Panc1 (cell line): ENCODE measurements around the gene HEBP2. TPM values are rescaled to one million over a fixed set of nuclear protein-coding genes. Genes with fewer than 3 reads are reported as not detected.

Experiments
- ATAC-seq: fragments of 200-7000 bp; cut with Tn5 transposase; 2 replicates; pipeline ENCODE4 v1.9.1; 2020; ENCODE audit warnings: mild to moderate bottlenecking, moderate library complexity
- BruUV-seq: library from RNA; stranded (reverse); fragments of 400-500 nt; replicated peaks from 2 replicates; lab custom pipeline; 2021; lab: Mats Ljungman, UMichigan
- CTCF ChIA-PET: fragments of 300-600 bp; sonication (Branson Sonifier 250); formaldehyde crosslinking; loops from one replicate; lab custom pipeline; 2022; ENCODE audit warnings: antibody characterized with exemption; lab: Charles Lee
- POLR2A ChIA-PET: fragments of 300-600 bp; sonication (Branson Sonifier 250); formaldehyde crosslinking; loops from one replicate; lab custom pipeline; 2022; ENCODE audit warnings: antibody characterized with exemption; lab: Charles Lee
- DNase-seq: peaks from one replicate; pipeline ENCODE4 v3.0.0-alpha.2; 2010; ENCODE audit warnings: low read depth, low spot score
- H3K27ac ChIP-seq: 2 replicates; pipeline ENCODE4 v1.5.1; 2011; ENCODE audit warnings: mild to moderate bottlenecking, low read length, inconsistent platforms
- H3K27me3 ChIP-seq: fragments of 200-500 bp; sonication (Bioruptor generic); 2 replicates; pipeline ENCODE4 v1.6.0; 2014; ENCODE audit warnings: low read length, inconsistent platforms; ENCODE audit not compliant: control insufficient read depth, insufficient read depth
- H3K36me3 ChIP-seq: fragments of 200-500 bp; sonication (Bioruptor generic); 2 replicates; pipeline ENCODE4 v1.5.1; 2014; ENCODE audit warnings: inconsistent platforms, mild to moderate bottlenecking, low read length, moderate library complexity; ENCODE audit not compliant: control insufficient read depth, insufficient read depth
- H3K4me1 ChIP-seq: 2 replicates; pipeline ENCODE4 v1.5.1; 2011; ENCODE audit warnings: inconsistent platforms, mild to moderate bottlenecking, low read length, moderate library complexity; ENCODE audit not compliant: control insufficient read depth, insufficient read depth
- H3K4me3 ChIP-seq, 2 experiments: 2 replicates each; pipeline ENCODE4 v1.5.1; 2011 to 2012; ENCODE audit warnings: low read depth in 2 of 2, low read length in 2 of 2, mild to moderate bottlenecking in 2 of 2, inconsistent platforms in 1 of 2, moderate library complexity in 1 of 2
- H3K9me3 ChIP-seq: fragments of 200-500 bp; sonication (Bioruptor generic); 2 replicates; pipeline ENCODE4 v1.5.1; 2014; ENCODE audit warnings: low read depth, mild to moderate bottlenecking, inconsistent platforms, low read length, moderate library complexity; ENCODE audit not compliant: control insufficient read depth, insufficient read depth
- CTCF ChIP-seq: fragments of 450-650 bp; IDR thresholded peaks from 2 replicates; pipeline ENCODE4 v1.5.1; 2017; ENCODE audit warnings: mild to moderate bottlenecking
- POLR2AphosphoS5 ChIP-seq: IDR thresholded peaks from 2 replicates; pipeline ENCODE4 v1.6.1; 2012; ENCODE audit warnings: mild to moderate bottlenecking, low read depth, low read length, moderate library complexity
- SIN3A ChIP-seq: IDR thresholded peaks from 2 replicates; pipeline ENCODE4 v1.6.1; 2012; ENCODE audit warnings: low read depth, mild to moderate bottlenecking, low read length, moderate library complexity, borderline replicate concordance; ENCODE audit not compliant: insufficient read depth
- TCF7L2 ChIP-seq: IDR thresholded peaks from 2 replicates; pipeline ENCODE4 v1.6.1; 2011; ENCODE audit warnings: mild to moderate bottlenecking, low read depth, low read length, inconsistent platforms
- in situ Hi-C: cut with HindIII; loops from 2 replicates; pipeline ENCODE4 v1.10.0; 2016; ENCODE audit warnings: low sequenced_read_pairs, low pct_unique_long_range_greater_than_20kb
- intact Hi-C: fragments of 100-400 bp; cut with micrococcal nuclease; formaldehyde crosslinking; loops from one replicate; pipeline ENCODE4 v1.10.0; 2022; ENCODE audit not compliant: unreplicated experiment
- total RNA-seq: library from RNA; stranded (reverse); gene quantifications from one replicate; pipeline ENCODE4 v1.2.1, GENCODE V29; 2021; ENCODE audit not compliant: unreplicated experiment
- TF ChIP-seq, protein P1 (sequence below), 2 experiments: IDR thresholded peaks; 2 replicates each; pipeline ENCODE4 v1.6.1; 2011 to 2012; ENCODE audit warnings: low read depth in 2 of 2, control low read depth in 1 of 2, low read length in 1 of 2, mild to moderate bottlenecking in 1 of 2, moderate library complexity in 1 of 2; ENCODE audit not compliant: insufficient read depth in 1 of 2

The HEBP2 gene
- total RNA-seq, 1 experiment from 2014 or later: 48.1 TPM

DNA sequence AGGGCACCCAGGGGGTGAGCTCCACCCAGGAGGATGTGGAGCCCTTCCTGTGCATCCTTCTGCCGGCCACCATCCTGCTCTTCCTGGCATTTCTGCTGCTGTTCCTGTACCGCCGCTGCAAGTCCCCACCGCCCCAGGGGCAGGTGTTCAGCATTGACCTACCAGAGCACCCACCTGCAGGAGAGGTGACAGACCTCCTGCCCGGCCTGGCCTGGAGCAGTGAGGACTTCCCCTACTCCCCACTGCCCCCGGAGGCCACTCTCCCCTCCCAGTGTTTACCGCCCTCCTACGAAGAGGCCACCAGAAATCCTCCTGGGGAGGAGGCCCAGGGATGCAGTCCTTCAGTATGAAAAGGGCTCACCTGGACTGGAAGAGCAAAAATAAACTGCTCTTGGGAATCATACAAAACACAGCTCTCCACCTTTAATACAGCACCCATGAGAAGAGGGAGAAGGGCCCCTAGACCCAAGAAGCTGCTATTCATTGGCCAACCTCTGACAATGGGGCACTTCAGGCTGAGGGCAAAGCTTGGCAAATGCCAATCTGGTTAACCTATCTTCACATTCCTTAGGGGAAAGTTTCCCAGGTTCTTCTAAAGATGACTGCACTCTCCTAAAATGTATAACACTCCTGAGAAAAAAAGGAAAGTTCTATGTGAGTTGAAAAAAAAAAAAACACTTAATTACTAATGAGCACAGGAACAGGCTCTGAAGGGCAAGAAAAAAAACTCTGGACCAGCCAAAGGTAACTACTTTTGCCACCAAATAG lies 21.3 kb upstream of the HEBP2 start:
- in situ Hi-C loops (no loop called here), intact Hi-C loops (no loop called here)
- TF ChIP-seq SIN3A (no peak), POLR2AphosphoS5 (no peak), TCF7L2 (no peak), CTCF (no peak)
- TF ChIP-seq, protein P1, sequence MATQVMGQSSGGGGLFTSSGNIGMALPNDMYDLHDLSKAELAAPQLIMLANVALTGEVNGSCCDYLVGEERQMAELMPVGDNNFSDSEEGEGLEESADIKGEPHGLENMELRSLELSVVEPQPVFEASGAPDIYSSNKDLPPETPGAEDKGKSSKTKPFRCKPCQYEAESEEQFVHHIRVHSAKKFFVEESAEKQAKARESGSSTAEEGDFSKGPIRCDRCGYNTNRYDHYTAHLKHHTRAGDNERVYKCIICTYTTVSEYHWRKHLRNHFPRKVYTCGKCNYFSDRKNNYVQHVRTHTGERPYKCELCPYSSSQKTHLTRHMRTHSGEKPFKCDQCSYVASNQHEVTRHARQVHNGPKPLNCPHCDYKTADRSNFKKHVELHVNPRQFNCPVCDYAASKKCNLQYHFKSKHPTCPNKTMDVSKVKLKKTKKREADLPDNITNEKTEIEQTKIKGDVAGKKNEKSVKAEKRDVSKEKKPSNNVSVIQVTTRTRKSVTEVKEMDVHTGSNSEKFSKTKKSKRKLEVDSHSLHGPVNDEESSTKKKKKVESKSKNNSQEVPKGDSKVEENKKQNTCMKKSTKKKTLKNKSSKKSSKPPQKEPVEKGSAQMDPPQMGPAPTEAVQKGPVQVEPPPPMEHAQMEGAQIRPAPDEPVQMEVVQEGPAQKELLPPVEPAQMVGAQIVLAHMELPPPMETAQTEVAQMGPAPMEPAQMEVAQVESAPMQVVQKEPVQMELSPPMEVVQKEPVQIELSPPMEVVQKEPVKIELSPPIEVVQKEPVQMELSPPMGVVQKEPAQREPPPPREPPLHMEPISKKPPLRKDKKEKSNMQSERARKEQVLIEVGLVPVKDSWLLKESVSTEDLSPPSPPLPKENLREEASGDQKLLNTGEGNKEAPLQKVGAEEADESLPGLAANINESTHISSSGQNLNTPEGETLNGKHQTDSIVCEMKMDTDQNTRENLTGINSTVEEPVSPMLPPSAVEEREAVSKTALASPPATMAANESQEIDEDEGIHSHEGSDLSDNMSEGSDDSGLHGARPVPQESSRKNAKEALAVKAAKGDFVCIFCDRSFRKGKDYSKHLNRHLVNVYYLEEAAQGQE (IDR thresholded peaks at IDR 0.05; ENCODE audit: insufficient read depth in 1 of 2, low read depth in 2 of 2, low read length in 1 of 2): no peak
- ATAC-seq: peak; percentile 34; the same call in 1 of the 2 replicates
- BruUV-seq: no TSS peak
- Histone ChIP-seq H3K9me3 (no peaks in the 10 kb centered on the region), H3K27ac (no peak overlapping the region), H3K4me3 (no peak overlapping the region), H3K27me3 (no peaks in the 10 kb centered on the region; the same call in 1 of the 2 replicates), H3K36me3 (no peaks in the 10 kb centered on the region), H3K4me1 (no peaks in the 10 kb centered on the region)
- no peak for DNase-seq
- ChIA-PET POLR2A (no interaction called here), CTCF (no interaction called here)

GRCh38 chr6:138383776-138384175 lies 20.2 kb upstream of the HEBP2 start:
- ATAC-seq (no peak), DNase-seq (no peak)
- TF ChIP-seq POLR2AphosphoS5 (no peak), CTCF (no peak), SIN3A (no peak), TCF7L2 (no peak)
- TF ChIP-seq, protein P1 (IDR thresholded peaks at IDR 0.05; ENCODE audit: insufficient read depth in 1 of 2, low read depth in 2 of 2, low read length in 1 of 2): no peak
- H3K4me3 ChIP-seq: no peak overlapping the region
- BruUV-seq: no TSS peak
- intact Hi-C loops (no loop called here), in situ Hi-C loops (no loop called here)
- H3K36me3 ChIP-seq: no peaks in the 10 kb centered on the region
- no peaks in the 10 kb centered on the region for H3K4me1 ChIP-seq
- H3K9me3 ChIP-seq: no peaks in the 10 kb centered on the region
- no peak overlapping the region for H3K27ac ChIP-seq
- CTCF ChIA-PET: no interaction called here
- no peaks in the 10 kb centered on the region; the same call in 1 of the 2 replicates for H3K27me3 ChIP-seq
- POLR2A ChIA-PET: no interaction called here
